H9 (cell line): ENCODE measurements around the gene ZNF354B. TPM values are rescaled to one million over a fixed set of nuclear protein-coding genes. Genes with fewer than 3 reads are reported as not detected.
A peak's percentile ranks its signal among the peaks of the same experiment; 100 is the strongest.

ENCODE experiments used
- DNase-seq: peaks from one replicate; pipeline ENCODE4 v3.0.0-alpha.2; 2017
- H2AFZ ChIP-seq: one replicate; pipeline ENCODE4 v1.6.1; 2013; ENCODE audit warnings: mild to moderate bottlenecking, low read length, control low read depth, moderate library complexity
- H2AK5ac ChIP-seq: 2 replicates; pipeline ENCODE4 v1.6.1; 2013; ENCODE audit warnings: low read length, control low read depth, mixed read lengths; ENCODE audit not compliant: insufficient read length
- H2BK120ac ChIP-seq: one replicate; pipeline ENCODE4 v1.6.1; 2013; ENCODE audit warnings: low read depth, mild to moderate bottlenecking, low read length, control low read depth, inconsistent platforms; ENCODE audit not compliant: poor library complexity, severe bottlenecking
- H2BK12ac ChIP-seq: 2 replicates; pipeline ENCODE4 v1.6.1; 2013; ENCODE audit warnings: low read length, control low read depth, mixed read lengths, low read depth; ENCODE audit not compliant: insufficient read length
- H2BK15ac ChIP-seq: 2 replicates; pipeline ENCODE4 v1.6.1; 2013; ENCODE audit warnings: low read depth, low read length, control low read depth
- H2BK20ac ChIP-seq: one replicate; pipeline ENCODE4 v1.6.1; 2013; ENCODE audit warnings: low read depth, mild to moderate bottlenecking, low read length, control low read depth, inconsistent platforms; ENCODE audit not compliant: poor library complexity, severe bottlenecking
- H2BK5ac ChIP-seq: 2 replicates; pipeline ENCODE4 v1.6.1; 2013; ENCODE audit warnings: low read length, control low read depth, mixed read lengths; ENCODE audit not compliant: insufficient read length
- H3K14ac ChIP-seq: 2 replicates; pipeline ENCODE4 v1.6.1; 2013; ENCODE audit warnings: low read length, control low read depth; ENCODE audit not compliant: insufficient read depth
- H3K18ac ChIP-seq: 2 replicates; pipeline ENCODE4 v1.6.1; 2013; ENCODE audit warnings: low read depth, mild to moderate bottlenecking, mixed read lengths, low read length, control low read depth; ENCODE audit not compliant: insufficient read length
- H3K23ac ChIP-seq: 2 replicates; pipeline ENCODE4 v1.6.1; 2013; ENCODE audit warnings: low read length, control low read depth, mixed read lengths, low read depth; ENCODE audit not compliant: insufficient read length
- H3K23me2 ChIP-seq: 2 replicates; pipeline ENCODE4 v1.6.1; 2013; ENCODE audit warnings: low read depth, mild to moderate bottlenecking, mixed read lengths, low read length, control low read depth; ENCODE audit not compliant: insufficient read length, poor library complexity, severe bottlenecking
- H3K27ac ChIP-seq: 2 replicates; pipeline ENCODE4 v1.5.1; 2013; ENCODE audit warnings: low read length, control low read depth, mixed read lengths, low read depth; ENCODE audit not compliant: insufficient read length
- H3K27me3 ChIP-seq: 2 replicates; pipeline ENCODE4 v1.6.1; 2013; ENCODE audit warnings: low read length, control low read depth, inconsistent platforms; ENCODE audit not compliant: insufficient read depth
- H3K4ac ChIP-seq: 2 replicates; pipeline ENCODE4 v1.6.1; 2013; ENCODE audit warnings: low read depth, mild to moderate bottlenecking, control low read depth, inconsistent platforms, low read length, moderate library complexity
- H3K4me1 ChIP-seq: 2 replicates; pipeline ENCODE4 v1.6.1; 2013; ENCODE audit warnings: low read length, control low read depth, inconsistent platforms; ENCODE audit not compliant: insufficient read depth
- H3K4me2 ChIP-seq: 2 replicates; pipeline ENCODE4 v1.6.1; 2013; ENCODE audit warnings: low read length, control low read depth, mixed read lengths; ENCODE audit not compliant: insufficient read length, insufficient read depth
- H3K56ac ChIP-seq: 2 replicates; pipeline ENCODE4 v1.6.1; 2013; ENCODE audit warnings: low read depth, mild to moderate bottlenecking, mixed read lengths, low read length, control low read depth; ENCODE audit not compliant: insufficient read length
- H3K79me1 ChIP-seq: 2 replicates; pipeline ENCODE4 v1.6.1; 2013; ENCODE audit warnings: low read depth, mild to moderate bottlenecking, moderate library complexity, low read length, control low read depth, inconsistent platforms; ENCODE audit not compliant: insufficient read depth, poor library complexity, severe bottlenecking
- H3K79me2 ChIP-seq: 2 replicates; pipeline ENCODE4 v1.6.1; 2013; ENCODE audit warnings: low read length, control low read depth, inconsistent platforms; ENCODE audit not compliant: insufficient read depth
- H3K9ac ChIP-seq: 2 replicates; pipeline ENCODE4 v1.6.1; 2013; ENCODE audit warnings: low read length, control low read depth, mixed read lengths; ENCODE audit not compliant: insufficient read length; ENCODE audit errors: extremely low read depth
- H3K9me3 ChIP-seq: one replicate; pipeline ENCODE4 v1.6.1; 2013; ENCODE audit warnings: low read depth, low read length, inconsistent platforms; ENCODE audit not compliant: control insufficient read depth
- H3T11ph ChIP-seq: one replicate; pipeline ENCODE4 v1.6.1; 2013; ENCODE audit warnings: mild to moderate bottlenecking, low read length, control low read depth, inconsistent platforms
- H4K20me1 ChIP-seq: one replicate; pipeline ENCODE4 v1.6.1; 2013; ENCODE audit not compliant: control insufficient read depth, insufficient read length, insufficient read depth
- H4K5ac ChIP-seq: 2 replicates; pipeline ENCODE4 v1.6.1; 2013; ENCODE audit warnings: low read depth, mild to moderate bottlenecking, mixed read lengths, low read length, control low read depth; ENCODE audit not compliant: insufficient read length
- H4K8ac ChIP-seq: replicated peaks from 2 replicates; pipeline ENCODE4 v1.6.1; 2013; ENCODE audit warnings: low read length, control low read depth, mixed read lengths, low read depth; ENCODE audit not compliant: insufficient read length
- H4K91ac ChIP-seq: 2 replicates; pipeline ENCODE4 v1.6.1; 2013; ENCODE audit warnings: low read depth, mild to moderate bottlenecking, moderate library complexity, mixed read lengths, low read length, control low read depth; ENCODE audit not compliant: insufficient read length
- H3K27ac Mint-ChIP-seq, 3 experiments: 2 replicates in 2 of 3; 3 replicates in 1 of 3; pipeline ENCODE4 v1.8.0; 2020 to 2021; ENCODE audit warnings: mixed read lengths in 3 of 3, mild to moderate bottlenecking in 1 of 3, moderate library complexity in 1 of 3
- H3K27me3 Mint-ChIP-seq: 2 replicates; pipeline ENCODE4 v1.8.0; 2021; ENCODE audit warnings: low read depth, mild to moderate bottlenecking, moderate library complexity, mixed read lengths
- H3K36me3 Mint-ChIP-seq, 3 experiments: 2 replicates in 2 of 3; 3 replicates in 1 of 3; pipeline ENCODE4 v1.8.0; 2020 to 2021; ENCODE audit warnings: low read depth in 3 of 3, mixed read lengths in 3 of 3; ENCODE audit not compliant: insufficient read depth in 1 of 3
- H3K4me1 Mint-ChIP-seq, 2 experiments: 2 replicates each; pipeline ENCODE4 v1.8.0; 2020; ENCODE audit warnings: mixed read lengths in 2 of 2
- H3K4me3 Mint-ChIP-seq, 2 experiments: 2 replicates in 1 of 2; 3 replicates in 1 of 2; pipeline ENCODE4 v1.8.0; 2020 to 2021; ENCODE audit warnings: mild to moderate bottlenecking in 2 of 2, mixed read lengths in 2 of 2, moderate library complexity in 1 of 2
- H3K9me3 Mint-ChIP-seq, 2 experiments: 2 replicates in 1 of 2; 3 replicates in 1 of 2; pipeline ENCODE4 v1.8.0; 2020; ENCODE audit warnings: mild to moderate bottlenecking in 2 of 2, mixed read lengths in 2 of 2, moderate library complexity in 1 of 2
- WGBS: extraction: QIAGEN DNeasy Blood & Tissue Kit; methylation state at CpG from one replicate; pipeline ENCODE4 v1.1.7; 2013; ENCODE audit warnings: missing lambda C conversion rate, low lambda C conversion rate, mixed read lengths; ENCODE audit not compliant: insufficient read length; ENCODE audit errors: extremely low coverage; 5-methylcytosine and 5-hydroxymethylcytosine counted together
- long read RNA-seq: library from polyadenylated mRNA; unstranded; transcript quantifications from one replicate; pipeline ENCODE4 v2.0.0, GENCODE V29; 2020
- total RNA-seq: library from RNA; stranded (reverse); gene quantifications from 2 replicates; pipeline ENCODE4 v1.2.1, GENCODE V29; 2021
- TF ChIP-seq, protein P1 (sequence below): fragments of 200-600 bp; sonication (generic); conservative IDR thresholded peaks from 3 replicates; pipeline ENCODE4 v1.8.0; 2021; ENCODE audit warnings: antibody characterized with exemption, mild to moderate bottlenecking

ZNF354B gene
- total RNA-seq, result 20.1 and 20.6 TPM in 2 replicates
- long read RNA-seq, transcript ZNF354B-201 (5 exons, 2,802 nt), result major isoform, 5 of 8 reads
- long read RNA-seq, partial matches to known transcripts, result 0 of 8 reads
- long read RNA-seq, other reads (novel, unspliced or antisense), result 2 of 8 reads

GRCh38 chr5:178859625-178860521, at the start of gene ZNF354B:
Gene ZNF354B, plus strand, starts transcription at chr5:178859953. Its CDS starts 1,095 bp downstream, at chr5:178861048.
- Histone ChIP-seq H3K27me3 (no peaks in the 10 kb centered on the region), H3T11ph (no peak within 1 kb of the TSS), H2AK5ac (no peak within 1 kb of the TSS), H2BK120ac (no peak within 1 kb of the TSS), H3K9ac (no peak within 1 kb of the TSS), H2BK12ac (no peak within 1 kb of the TSS), H3K4me1 (no peaks in the 10 kb centered on the region), H3K4me2 (no peak within 1 kb of the TSS), H3K27ac (no peak within 1 kb of the TSS), H3K79me2 (peaks cover 6% of the 10 kb centered on the region), H4K5ac (no peak within 1 kb of the TSS), H3K4ac (no peak within 1 kb of the TSS), H4K8ac (no peak within 1 kb of the TSS), H3K23ac (no peak within 1 kb of the TSS), H3K23me2 (no peaks in the 10 kb centered on the region), H3K56ac (no peak within 1 kb of the TSS), H3K18ac (no peak within 1 kb of the TSS), H3K9me3 (no peaks in the 10 kb centered on the region), H2BK15ac (no peak within 1 kb of the TSS), H3K14ac (no peak within 1 kb of the TSS), H4K20me1 (no peaks in the 10 kb centered on the region), H2BK5ac (no peak within 1 kb of the TSS), H2AFZ (no peak within 1 kb of the TSS), H4K91ac (no peak within 1 kb of the TSS), H2BK20ac (no peak within 1 kb of the TSS), H3K79me1 (no peaks in the 10 kb centered on the region)
- peaks cover under 1 to 3% of the 10 kb centered on the region in 2 experiments; a peak in 3 of 5 replicates for H3K9me3 Mint-ChIP-seq
- TF ChIP-seq, protein P1, sequence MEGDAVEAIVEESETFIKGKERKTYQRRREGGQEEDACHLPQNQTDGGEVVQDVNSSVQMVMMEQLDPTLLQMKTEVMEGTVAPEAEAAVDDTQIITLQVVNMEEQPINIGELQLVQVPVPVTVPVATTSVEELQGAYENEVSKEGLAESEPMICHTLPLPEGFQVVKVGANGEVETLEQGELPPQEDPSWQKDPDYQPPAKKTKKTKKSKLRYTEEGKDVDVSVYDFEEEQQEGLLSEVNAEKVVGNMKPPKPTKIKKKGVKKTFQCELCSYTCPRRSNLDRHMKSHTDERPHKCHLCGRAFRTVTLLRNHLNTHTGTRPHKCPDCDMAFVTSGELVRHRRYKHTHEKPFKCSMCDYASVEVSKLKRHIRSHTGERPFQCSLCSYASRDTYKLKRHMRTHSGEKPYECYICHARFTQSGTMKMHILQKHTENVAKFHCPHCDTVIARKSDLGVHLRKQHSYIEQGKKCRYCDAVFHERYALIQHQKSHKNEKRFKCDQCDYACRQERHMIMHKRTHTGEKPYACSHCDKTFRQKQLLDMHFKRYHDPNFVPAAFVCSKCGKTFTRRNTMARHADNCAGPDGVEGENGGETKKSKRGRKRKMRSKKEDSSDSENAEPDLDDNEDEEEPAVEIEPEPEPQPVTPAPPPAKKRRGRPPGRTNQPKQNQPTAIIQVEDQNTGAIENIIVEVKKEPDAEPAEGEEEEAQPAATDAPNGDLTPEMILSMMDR, result no peak; the same call in 2 of the 3 replicates
- H3K27me3 Mint-ChIP-seq, result peaks cover 4% of the 10 kb centered on the region
- 0 out of 7 replicates have a peak within 1 kb of the TSS, but pooled peaks of 1 of the 3 experiments have one; percentile 31 for H3K27ac Mint-ChIP-seq
- peaks cover 8 to 17% of the 10 kb centered on the region in 2 experiments for H3K4me1 Mint-ChIP-seq
- DNase-seq, result peak; percentile 96
- H3K36me3 Mint-ChIP-seq, result peaks cover 11 to 16% (median 14%) of the 10 kb centered on the region in 3 experiments
- H3K4me3 Mint-ChIP-seq, result peak within 1 kb of the TSS; percentile 72 to 83
- no CpG with 5 or more reads among the region's 86 CpGs for WGBS
